ENCODE results near the gene ZNF254.

Gene ZNF254

DNA sequence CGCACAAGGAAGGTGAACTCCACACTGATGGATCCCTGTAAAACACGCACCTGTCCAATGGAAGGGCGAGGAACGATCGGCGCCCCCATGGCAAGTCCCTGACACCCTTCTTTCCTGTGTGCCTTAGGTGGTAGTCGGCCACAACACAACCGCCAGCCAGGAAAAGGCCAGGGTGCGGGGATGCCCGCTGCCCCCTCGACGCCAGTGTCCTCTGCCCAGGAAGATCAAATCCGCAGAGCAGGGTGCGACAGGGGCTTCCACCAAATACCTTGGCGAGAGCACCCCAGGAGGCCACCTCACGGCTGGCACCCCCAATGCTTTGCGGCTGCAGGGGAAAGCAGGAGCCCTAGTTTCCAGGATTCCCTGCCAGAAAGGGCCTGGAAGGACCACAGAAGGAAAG, 91.2 kb downstream of the ZNF254 start:
- H3K36me3 ChIP-seq (ENCODE audit: control insufficient read depth in 2 of 2, insufficient read depth in 1 of 2, low read length in 2 of 2) = no peaks in the 10 kb centered on the region
- H3K4me3 ChIP-seq (ENCODE audit: low read depth, low read length) = no peak overlapping the region
- no peaks in the 10 kb centered on the region for H3K4me1 ChIP-seq (ENCODE audit: control insufficient read depth, insufficient read depth, low read length)
- H3K9me3 ChIP-seq (ENCODE audit: control insufficient read depth, insufficient read depth, low read depth, low read length) = no peaks in the 10 kb centered on the region
- TF ChIP-seq MZF1 (tag by site-specific recombination; IDR thresholded peaks at IDR 0.05; ENCODE audit: borderline replicate concordance) (no peak), TCF7L2 (IDR thresholded peaks at IDR 0.05; ENCODE audit: borderline replicate concordance, low read depth, low read length) (no peak), ZBTB1 (tag by site-specific recombination; IDR thresholded peaks at IDR 0.05) (no peak), YY1 (tag by site-specific recombination; IDR thresholded peaks at IDR 0.05) (no peak), ZNF677 (tag by site-specific recombination; IDR thresholded peaks at IDR 0.05) (no peak), SCRT1 (tag by site-specific recombination; IDR thresholded peaks at IDR 0.05; ENCODE audit: borderline replicate concordance) (no peak), ZNF292 (tag by site-specific recombination; IDR thresholded peaks at IDR 0.05; ENCODE audit: borderline replicate concordance, low read depth) (no peak), ZNF654 (tag by site-specific recombination; IDR thresholded peaks at IDR 0.05; ENCODE audit: low read depth) (no peak), ZNF785 (tag by site-specific recombination; IDR thresholded peaks at IDR 0.05) (no peak)
- TF ChIP-seq, protein P1, sequence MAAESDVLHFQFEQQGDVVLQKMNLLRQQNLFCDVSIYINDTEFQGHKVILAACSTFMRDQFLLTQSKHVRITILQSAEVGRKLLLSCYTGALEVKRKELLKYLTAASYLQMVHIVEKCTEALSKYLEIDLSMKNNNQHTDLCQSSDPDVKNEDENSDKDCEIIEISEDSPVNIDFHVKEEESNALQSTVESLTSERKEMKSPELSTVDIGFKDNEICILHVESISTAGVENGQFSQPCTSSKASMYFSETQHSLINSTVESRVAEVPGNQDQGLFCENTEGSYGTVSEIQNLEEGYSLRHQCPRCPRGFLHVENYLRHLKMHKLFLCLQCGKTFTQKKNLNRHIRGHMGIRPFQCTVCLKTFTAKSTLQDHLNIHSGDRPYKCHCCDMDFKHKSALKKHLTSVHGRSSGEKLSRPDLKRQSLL (tag by site-specific recombination; IDR thresholded peaks at IDR 0.05) = no peak
- TF ChIP-seq, protein P2, sequence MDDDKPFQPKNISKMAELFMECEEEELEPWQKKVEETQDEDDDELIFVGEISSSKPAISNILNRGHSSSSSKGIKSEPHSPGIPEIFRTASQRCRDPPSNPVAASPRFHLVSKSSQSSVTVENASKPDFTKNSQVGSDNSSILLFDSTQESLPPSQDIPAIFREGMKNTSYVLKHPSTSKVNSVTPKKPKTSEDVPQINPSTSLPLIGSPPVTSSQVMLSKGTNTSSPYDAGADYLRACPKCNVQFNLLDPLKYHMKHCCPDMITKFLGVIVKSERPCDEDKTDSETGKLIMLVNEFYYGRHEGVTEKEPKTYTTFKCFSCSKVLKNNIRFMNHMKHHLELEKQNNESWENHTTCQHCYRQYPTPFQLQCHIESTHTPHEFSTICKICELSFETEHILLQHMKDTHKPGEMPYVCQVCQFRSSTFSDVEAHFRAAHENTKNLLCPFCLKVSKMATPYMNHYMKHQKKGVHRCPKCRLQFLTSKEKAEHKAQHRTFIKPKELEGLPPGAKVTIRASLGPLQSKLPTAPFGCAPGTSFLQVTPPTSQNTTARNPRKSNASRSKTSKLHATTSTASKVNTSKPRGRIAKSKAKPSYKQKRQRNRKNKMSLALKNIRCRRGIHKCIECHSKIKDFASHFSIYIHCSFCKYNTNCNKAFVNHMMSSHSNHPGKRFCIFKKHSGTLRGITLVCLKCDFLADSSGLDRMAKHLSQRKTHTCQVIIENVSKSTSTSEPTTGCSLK (tag by site-specific recombination; IDR thresholded peaks at IDR 0.05) = no peak
- TF ChIP-seq, protein P3, sequence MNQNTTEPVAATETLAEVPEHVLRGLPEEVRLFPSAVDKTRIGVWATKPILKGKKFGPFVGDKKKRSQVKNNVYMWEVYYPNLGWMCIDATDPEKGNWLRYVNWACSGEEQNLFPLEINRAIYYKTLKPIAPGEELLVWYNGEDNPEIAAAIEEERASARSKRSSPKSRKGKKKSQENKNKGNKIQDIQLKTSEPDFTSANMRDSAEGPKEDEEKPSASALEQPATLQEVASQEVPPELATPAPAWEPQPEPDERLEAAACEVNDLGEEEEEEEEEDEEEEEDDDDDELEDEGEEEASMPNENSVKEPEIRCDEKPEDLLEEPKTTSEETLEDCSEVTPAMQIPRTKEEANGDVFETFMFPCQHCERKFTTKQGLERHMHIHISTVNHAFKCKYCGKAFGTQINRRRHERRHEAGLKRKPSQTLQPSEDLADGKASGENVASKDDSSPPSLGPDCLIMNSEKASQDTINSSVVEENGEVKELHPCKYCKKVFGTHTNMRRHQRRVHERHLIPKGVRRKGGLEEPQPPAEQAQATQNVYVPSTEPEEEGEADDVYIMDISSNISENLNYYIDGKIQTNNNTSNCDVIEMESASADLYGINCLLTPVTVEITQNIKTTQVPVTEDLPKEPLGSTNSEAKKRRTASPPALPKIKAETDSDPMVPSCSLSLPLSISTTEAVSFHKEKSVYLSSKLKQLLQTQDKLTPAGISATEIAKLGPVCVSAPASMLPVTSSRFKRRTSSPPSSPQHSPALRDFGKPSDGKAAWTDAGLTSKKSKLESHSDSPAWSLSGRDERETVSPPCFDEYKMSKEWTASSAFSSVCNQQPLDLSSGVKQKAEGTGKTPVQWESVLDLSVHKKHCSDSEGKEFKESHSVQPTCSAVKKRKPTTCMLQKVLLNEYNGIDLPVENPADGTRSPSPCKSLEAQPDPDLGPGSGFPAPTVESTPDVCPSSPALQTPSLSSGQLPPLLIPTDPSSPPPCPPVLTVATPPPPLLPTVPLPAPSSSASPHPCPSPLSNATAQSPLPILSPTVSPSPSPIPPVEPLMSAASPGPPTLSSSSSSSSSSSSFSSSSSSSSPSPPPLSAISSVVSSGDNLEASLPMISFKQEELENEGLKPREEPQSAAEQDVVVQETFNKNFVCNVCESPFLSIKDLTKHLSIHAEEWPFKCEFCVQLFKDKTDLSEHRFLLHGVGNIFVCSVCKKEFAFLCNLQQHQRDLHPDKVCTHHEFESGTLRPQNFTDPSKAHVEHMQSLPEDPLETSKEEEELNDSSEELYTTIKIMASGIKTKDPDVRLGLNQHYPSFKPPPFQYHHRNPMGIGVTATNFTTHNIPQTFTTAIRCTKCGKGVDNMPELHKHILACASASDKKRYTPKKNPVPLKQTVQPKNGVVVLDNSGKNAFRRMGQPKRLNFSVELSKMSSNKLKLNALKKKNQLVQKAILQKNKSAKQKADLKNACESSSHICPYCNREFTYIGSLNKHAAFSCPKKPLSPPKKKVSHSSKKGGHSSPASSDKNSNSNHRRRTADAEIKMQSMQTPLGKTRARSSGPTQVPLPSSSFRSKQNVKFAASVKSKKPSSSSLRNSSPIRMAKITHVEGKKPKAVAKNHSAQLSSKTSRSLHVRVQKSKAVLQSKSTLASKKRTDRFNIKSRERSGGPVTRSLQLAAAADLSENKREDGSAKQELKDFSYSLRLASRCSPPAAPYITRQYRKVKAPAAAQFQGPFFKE (tag by site-specific recombination; IDR thresholded peaks at IDR 0.05; ENCODE audit: borderline replicate concordance) = no peak
- no peak overlapping the region for H3K27ac ChIP-seq (ENCODE audit: extremely low read depth, low read depth, low read length)
- CTCF ChIA-PET = no interaction called here
- POLR2A ChIA-PET = no interaction called here
